Naive thymus-derived CD4-positive, alpha-beta T cell (primary cell): ENCODE data around the gene BPIFB4. TPM values are rescaled to one million over a fixed set of nuclear protein-coding genes. Genes with fewer than 3 reads are reported as not detected.
"Not testable (repeated sequence)": the region's sequence is repeated elsewhere in the genome, so short reads cannot be mapped to it uniquely, and the experiment has no call there.

Experiments used
- ATAC-seq: fragments of 150-1000 bp; cut with Tn5 transposase; 2 replicates; pipeline ENCODE4 v1.10.0; 2021; ENCODE audit warnings: mild to moderate bottlenecking, moderate library complexity
- CTCF ChIA-PET: fragments of 350-600 bp; sonication (Branson Sonifier 250); formaldehyde crosslinking; loops from one replicate; lab custom pipeline; 2021; ENCODE audit warnings: antibody characterized with exemption; lab: Charles Lee
- POLR2A ChIA-PET: fragments of 350-600 bp; sonication (Branson Sonifier 250); formaldehyde crosslinking; loops from one replicate; lab custom pipeline; 2021; ENCODE audit warnings: antibody characterized with exemption, inconsistent platforms; lab: Charles Lee
- DNase-seq, 9 donors: peaks; one replicate each; pipeline versions ENCODE4 v3.0.0 to v3.0.0-alpha.2; 2020 to 2022; ENCODE audit warnings: mixed read lengths in 1 of 9
- H3K27ac ChIP-seq: one replicate; pipeline ENCODE4 v1.7.0; 2013; ENCODE audit warnings: mild to moderate bottlenecking, low read depth, low read length, moderate library complexity
- H3K27me3 ChIP-seq, 2 donors: one replicate each; pipeline ENCODE4 v1.7.0; 2013; ENCODE audit warnings: low read length in 2 of 2, mild to moderate bottlenecking in 2 of 2, moderate library complexity in 2 of 2; ENCODE audit not compliant: control insufficient read depth in 2 of 2, insufficient read depth in 2 of 2
- H3K36me3 ChIP-seq, 3 experiments: 1 replicate in 2 of 3; 2 replicates in 1 of 3; pipeline ENCODE4 v1.7.0; 2013; ENCODE audit warnings: low read length in 3 of 3, mild to moderate bottlenecking in 3 of 3, moderate library complexity in 1 of 3; ENCODE audit not compliant: insufficient read depth in 3 of 3, control insufficient read depth in 2 of 3
- H3K4me1 ChIP-seq, 2 donors: one replicate each; pipeline ENCODE4 v1.7.0; 2013; ENCODE audit warnings: low read length in 2 of 2, mild to moderate bottlenecking in 2 of 2, moderate library complexity in 1 of 2; ENCODE audit not compliant: control insufficient read depth in 2 of 2, insufficient read depth in 2 of 2
- H3K4me3 ChIP-seq: 2 replicates; pipeline ENCODE4 v1.7.0; 2013; ENCODE audit warnings: mild to moderate bottlenecking, low read length
- H3K9me3 ChIP-seq, 3 experiments: 1 replicate in 2 of 3; 2 replicates in 1 of 3; pipeline ENCODE4 v1.7.0; 2013; ENCODE audit warnings: low read length in 3 of 3; ENCODE audit not compliant: control insufficient read depth in 2 of 3
- H3K27ac Mint-ChIP-seq, 9 donors: one replicate each; pipeline ENCODE4 v1.8.0; 2020 to 2022; ENCODE audit warnings: mixed read lengths in 9 of 9, mild to moderate bottlenecking in 8 of 9, moderate library complexity in 5 of 9, inconsistent platforms in 2 of 9
- H3K27me3 Mint-ChIP-seq, 5 donors: one replicate each; pipeline ENCODE4 v1.8.0; 2021 to 2022; ENCODE audit warnings: mixed read lengths in 5 of 5, mild to moderate bottlenecking in 1 of 5
- H3K36me3 Mint-ChIP-seq, 5 donors: one replicate each; pipeline ENCODE4 v1.8.0; 2020 to 2022; ENCODE audit warnings: mixed read lengths in 5 of 5, mild to moderate bottlenecking in 3 of 5, inconsistent platforms in 1 of 5
- H3K4me1 Mint-ChIP-seq, 7 donors: one replicate each; pipeline ENCODE4 v1.8.0; 2020 to 2022; ENCODE audit warnings: mixed read lengths in 7 of 7, mild to moderate bottlenecking in 3 of 7, inconsistent platforms in 1 of 7
- H3K4me3 Mint-ChIP-seq, 10 donors: one replicate each; pipeline ENCODE4 v1.8.0; 2020 to 2022; ENCODE audit warnings: mild to moderate bottlenecking in 10 of 10, mixed read lengths in 10 of 10, moderate library complexity in 6 of 10, inconsistent platforms in 2 of 10
- H3K9me3 Mint-ChIP-seq, 11 donors: one replicate each; pipeline ENCODE4 v1.8.0; 2020 to 2022; ENCODE audit warnings: mixed read lengths in 11 of 11, mild to moderate bottlenecking in 4 of 11, inconsistent platforms in 1 of 11, moderate library complexity in 1 of 11
- intact Hi-C, 2 donors: fragments of 100-400 bp; cut with micrococcal nuclease; formaldehyde crosslinking; loops; one replicate each; pipeline ENCODE4 v1.15.1; 2023
- polyA plus RNA-seq, 2 donors: library from polyadenylated mRNA; unstranded; fragments of 300-500 nt; fragmentation: Illumina TruSeq; gene quantifications; one replicate each; pipeline ENCODE4 v1.2.3, GENCODE V29; 2021
- total RNA-seq, 6 experiments: library from RNA in 5 of 6; stranded (reverse) in 5 of 6; gene quantifications; 1 replicate in 5 of 6; 2 replicates in 1 of 6; pipeline ENCODE4 v1.2.3 and lab custom pipeline; 2021 to 2026

The BPIFB4 gene
- total and polyA plus RNA-seq, 7 experiments from 2014 or later, result not detected

DNA sequence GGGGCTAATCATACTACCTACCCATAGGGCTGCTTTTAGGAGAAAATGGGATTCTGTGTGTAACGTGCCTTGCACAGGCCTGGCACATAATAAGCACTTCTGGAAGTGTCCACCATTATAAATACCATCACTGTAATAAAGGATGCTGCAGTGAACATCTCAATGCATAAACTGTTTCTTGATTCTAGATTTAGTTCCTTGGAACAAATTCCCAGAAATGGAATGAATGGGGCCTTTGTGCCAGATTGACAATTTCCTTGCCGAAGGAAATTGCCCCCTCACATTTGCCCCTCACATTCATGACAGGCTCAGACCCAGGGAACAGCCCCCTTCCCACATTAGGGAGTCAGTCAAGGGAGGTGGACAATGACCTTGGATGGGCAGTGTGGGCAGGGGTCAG is 29.2 kb downstream of the BPIFB4 start:
- Mint-ChIP-seq H3K9me3 (peaks cover 0 to 2% (median 0%) of the 10 kb centered on the region in 11 donors), H3K27ac (no peak overlapping the region), H3K4me3 (no peak overlapping the region), H3K36me3 (no peaks in the 10 kb centered on the region), H3K27me3 (no peaks in the 10 kb centered on the region), H3K4me1 (no peaks in the 10 kb centered on the region)
- POLR2A ChIA-PET, result no interaction called here
- Histone ChIP-seq H3K9me3 (no peaks in the 10 kb centered on the region), H3K36me3 (no peaks in the 10 kb centered on the region), H3K4me1 (no peaks in the 10 kb centered on the region), H3K27me3 (no peaks in the 10 kb centered on the region), H3K4me3 (no peak overlapping the region), H3K27ac (no peak overlapping the region)
- ATAC-seq (no peak), DNase-seq (no peak)
- intact Hi-C loops, result loop anchor here in 1 of 2 donors (10.0 kb wide), 1 partner anchor 186 kb away; no protein-coding TSS in a partner anchor
- CTCF ChIA-PET, result no interaction called here

DNA sequence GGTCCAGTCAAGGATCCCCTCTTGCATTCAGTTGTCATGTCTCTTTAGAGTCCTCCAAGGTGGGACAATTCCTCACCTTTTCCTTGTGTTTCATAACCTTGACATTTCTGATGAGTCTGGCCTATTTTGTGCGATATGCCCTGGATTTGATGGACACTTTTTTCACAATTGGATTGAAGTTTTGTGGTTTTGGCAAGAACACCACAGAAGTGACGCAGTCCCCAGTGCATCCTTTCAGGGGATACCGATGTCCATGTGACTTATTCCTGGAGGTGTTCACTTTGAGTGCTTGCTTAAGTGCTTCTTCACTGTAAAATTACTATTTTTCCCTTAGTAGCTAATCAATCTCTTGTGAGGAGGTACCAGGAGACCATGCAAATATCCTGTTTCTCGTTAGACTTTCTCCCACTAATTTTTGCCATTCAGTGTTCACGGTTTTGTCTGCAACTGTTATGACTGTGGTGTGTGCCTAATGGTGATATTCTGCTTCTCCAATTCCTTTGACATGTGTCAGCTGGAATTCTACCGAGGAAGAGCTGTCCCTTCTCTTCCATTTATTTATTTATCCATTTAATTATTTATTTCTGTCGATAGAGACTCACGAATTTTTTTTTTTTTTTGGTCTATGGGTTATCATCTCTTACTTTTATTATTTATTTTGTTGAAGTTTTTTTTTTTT is 30.8 kb downstream of the BPIFB4 start:
- Histone ChIP-seq H3K9me3 (no peaks in the 10 kb centered on the region), H3K4me1 (no peaks in the 10 kb centered on the region), H3K36me3 (no peaks in the 10 kb centered on the region), H3K4me3 (no peak overlapping the region), H3K27ac (no peak overlapping the region), H3K27me3 (no peaks in the 10 kb centered on the region)
- ATAC-seq (no peak), DNase-seq (no peak)
- no peaks in the 10 kb centered on the region for H3K36me3 Mint-ChIP-seq
- CTCF ChIA-PET, result interaction anchor here (0.7 kb wide), 1 partner anchor 14 kb away, joined by 3 read pairs; no protein-coding TSS in a partner anchor
- H3K4me3 Mint-ChIP-seq, result no peak overlapping the region
- intact Hi-C loops, result no loop called here
- no peaks in the 10 kb centered on the region for H3K4me1 Mint-ChIP-seq
- H3K27ac Mint-ChIP-seq, result no peak overlapping the region
- POLR2A ChIA-PET, result no interaction called here
- H3K9me3 Mint-ChIP-seq, result peaks cover 0 to 5% (median 0%) of the 10 kb centered on the region in 11 donors
- no peaks in the 10 kb centered on the region for H3K27me3 Mint-ChIP-seq

DNA sequence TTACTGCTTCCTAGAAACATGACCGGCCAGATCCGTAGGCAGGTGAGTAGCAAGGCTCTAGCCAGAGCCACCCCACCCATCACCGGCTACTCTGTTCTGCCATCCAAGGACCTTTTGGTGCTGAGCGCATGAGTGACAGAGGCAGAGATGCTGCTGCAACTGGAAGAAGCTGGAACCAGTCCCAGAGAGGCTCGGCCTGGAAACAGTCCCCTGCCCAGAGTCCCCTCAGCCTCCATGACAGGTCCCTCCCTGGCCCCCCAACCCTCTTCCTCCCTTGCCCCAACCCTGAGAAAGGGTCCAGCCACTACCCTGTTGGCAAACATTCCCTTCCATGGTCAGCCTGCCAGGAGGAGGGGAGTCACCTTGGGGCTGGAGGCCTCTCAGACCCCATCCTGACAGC is 31.9 kb downstream of the BPIFB4 start:
- ATAC-seq (no peak), DNase-seq (no peak)
- CTCF ChIA-PET, result interaction anchor here (0.7 kb wide), 1 partner anchor 15 kb away, joined by 3 read pairs; no protein-coding TSS in a partner anchor
- POLR2A ChIA-PET, result no interaction called here
- no peak overlapping the region for H3K4me3 ChIP-seq
- no peaks in the 10 kb centered on the region for H3K27me3 ChIP-seq
- Mint-ChIP-seq H3K9me3 (peaks cover 0 to 6% (median 0%) of the 10 kb centered on the region in 11 donors), H3K27ac (no peak overlapping the region), H3K27me3 (no peaks in the 10 kb centered on the region), H3K4me3 (no peak overlapping the region), H3K36me3 (peaks cover 0 to 2% (median 0%) of the 10 kb centered on the region in 5 donors), H3K4me1 (no peaks in the 10 kb centered on the region)
- intact Hi-C loops, result no loop called here
- no peaks in the 10 kb centered on the region for H3K36me3 ChIP-seq
- no peak overlapping the region for H3K27ac ChIP-seq
- no peaks in the 10 kb centered on the region for H3K9me3 ChIP-seq
- no peaks in the 10 kb centered on the region for H3K4me1 ChIP-seq

DNA sequence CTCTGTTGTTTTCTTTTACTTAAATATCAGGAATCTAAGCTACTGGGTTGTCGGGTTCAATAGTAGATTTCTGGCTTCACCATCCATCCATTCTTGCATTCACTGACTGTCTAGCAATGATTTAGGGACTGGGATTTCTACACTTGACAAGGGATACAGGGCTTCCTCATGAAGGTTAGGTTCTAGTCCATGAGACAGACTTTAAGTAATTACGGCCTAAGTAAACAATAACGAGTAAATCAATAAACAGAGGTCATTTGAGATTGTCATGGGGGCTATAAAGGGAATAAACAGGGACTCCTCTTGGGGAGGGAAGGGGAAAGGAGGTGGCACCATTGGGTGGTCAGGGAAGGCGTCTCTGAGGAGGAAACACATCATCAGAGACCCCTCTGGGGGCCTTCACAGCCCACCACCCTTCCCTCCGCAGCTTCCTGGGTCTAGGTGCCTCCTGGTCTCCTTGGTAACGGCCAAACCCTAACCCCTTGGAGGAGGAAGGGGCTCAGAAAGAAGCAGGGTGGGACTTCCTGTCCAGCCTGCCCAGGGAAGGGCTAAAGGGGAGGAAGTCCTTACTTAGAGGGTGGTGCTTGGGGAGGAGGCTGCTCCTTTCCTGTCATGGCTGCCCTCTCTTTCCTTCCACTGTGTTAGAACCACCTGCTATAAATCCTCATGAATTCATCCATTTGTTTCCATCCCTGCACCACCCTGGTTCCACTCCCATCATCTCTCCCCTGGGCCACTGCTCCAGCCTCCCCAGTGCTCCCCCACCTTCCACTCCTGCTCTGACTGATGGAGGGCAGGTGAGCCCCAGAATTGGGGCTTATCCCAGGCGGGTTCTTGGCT is 33.3 kb downstream of the BPIFB4 start:
- ATAC-seq (no peak), DNase-seq (no peak)
- POLR2A ChIA-PET, result no interaction called here
- Mint-ChIP-seq H3K27ac (no peak overlapping the region), H3K4me3 (peak overlapping the region in 1 of 10 donors; percentile 9), H3K4me1 (no peaks in the 10 kb centered on the region), H3K36me3 (peaks cover 0 to 3% (median 0%) of the 10 kb centered on the region in 5 donors), H3K9me3 (peaks cover 0 to 5% (median 0%) of the 10 kb centered on the region in 11 donors), H3K27me3 (peaks cover 0 to 2% (median 0%) of the 10 kb centered on the region in 5 donors)
- H3K27me3 ChIP-seq, result no peaks in the 10 kb centered on the region
- no peaks in the 10 kb centered on the region for H3K9me3 ChIP-seq
- no peak overlapping the region for H3K4me3 ChIP-seq
- H3K4me1 ChIP-seq, result no peaks in the 10 kb centered on the region
- intact Hi-C loops, result no loop called here
- H3K36me3 ChIP-seq, result no peaks in the 10 kb centered on the region
- H3K27ac ChIP-seq, result no peak overlapping the region
- CTCF ChIA-PET, result no interaction called here

DNA sequence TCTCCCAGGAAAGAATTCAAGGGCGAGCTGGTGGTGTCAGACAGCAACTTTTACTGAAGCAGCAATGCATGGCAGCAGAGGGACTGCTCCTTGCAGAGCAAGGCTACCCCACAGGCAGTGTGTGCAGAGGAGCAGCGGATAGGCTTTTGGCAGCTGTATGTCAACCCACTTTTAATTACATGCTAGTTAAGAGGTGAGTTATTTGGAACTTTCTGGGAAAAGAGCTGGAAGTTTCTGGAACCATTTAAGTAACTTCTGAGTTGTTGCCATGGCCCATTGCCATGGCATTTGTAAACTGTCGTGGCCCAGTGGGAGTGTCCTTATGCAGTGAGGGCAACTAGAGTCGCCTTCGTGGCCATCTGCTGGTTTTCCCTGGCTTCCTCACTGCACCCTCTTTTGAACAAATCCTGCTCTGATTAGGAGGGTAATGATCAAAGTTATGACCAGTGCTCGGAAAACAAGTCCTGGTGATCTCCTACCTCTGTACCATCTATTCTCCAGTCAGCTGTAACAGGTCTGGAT is 34.0 kb downstream of the BPIFB4 start:
- no peaks in the 10 kb centered on the region for H3K27me3 ChIP-seq
- H3K27me3 Mint-ChIP-seq, result peaks cover 0 to 2% (median 0%) of the 10 kb centered on the region in 5 donors
- peaks cover 0 to 5% (median 0%) of the 10 kb centered on the region in 11 donors for H3K9me3 Mint-ChIP-seq
- H3K4me1 Mint-ChIP-seq, result no peaks in the 10 kb centered on the region
- CTCF ChIA-PET, result no interaction called here
- no peaks in the 10 kb centered on the region for H3K9me3 ChIP-seq
- no peak overlapping the region for H3K27ac ChIP-seq
- intact Hi-C loops, result no loop called here
- no peaks in the 10 kb centered on the region for H3K36me3 ChIP-seq
- H3K4me3 ChIP-seq, result no peak overlapping the region
- peaks cover 0 to 3% (median 0%) of the 10 kb centered on the region in 5 donors for H3K36me3 Mint-ChIP-seq
- no peaks in the 10 kb centered on the region for H3K4me1 ChIP-seq
- DNase-seq (no peak), ATAC-seq (no peak)
- POLR2A ChIA-PET, result no interaction called here
- no peak overlapping the region for H3K27ac Mint-ChIP-seq
- peak overlapping the region in 2 of 10 donors; percentile 7 to 9 for H3K4me3 Mint-ChIP-seq

DNA sequence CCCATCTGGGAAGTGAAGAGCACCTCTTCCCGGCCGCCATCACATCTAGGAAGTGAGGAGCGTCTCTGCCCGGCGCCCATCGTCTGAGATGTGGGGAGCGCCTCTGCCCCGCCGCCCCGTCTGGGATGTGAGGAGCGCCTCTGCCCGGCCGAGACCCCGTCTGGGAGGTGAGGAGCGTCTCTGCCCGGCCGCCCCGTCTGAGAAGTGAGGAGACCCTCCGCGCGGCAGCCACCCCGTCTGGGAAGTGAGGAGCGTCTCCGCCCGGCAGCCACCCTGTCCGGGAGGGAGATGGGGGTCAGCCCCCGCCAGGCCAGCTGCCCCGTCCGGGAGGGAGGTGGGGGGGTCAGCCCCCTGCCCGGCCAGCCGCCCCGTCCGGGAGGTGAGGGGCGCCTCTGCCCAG is 36.1 kb downstream of the BPIFB4 start:
- peaks cover 0 to 13% (median 5%) of the 10 kb centered on the region in 7 donors for H3K4me1 Mint-ChIP-seq
- H3K4me3 ChIP-seq, ATAC-seq, H3K4me1 ChIP-seq, H3K27me3 ChIP-seq, H3K4me3 Mint-ChIP-seq, POLR2A ChIA-PET, H3K27ac Mint-ChIP-seq, DNase-seq, CTCF ChIA-PET, H3K9me3 ChIP-seq, H3K36me3 ChIP-seq, intact Hi-C loops, H3K27ac ChIP-seq, H3K27me3 Mint-ChIP-seq: not testable (repeated sequence)
- H3K9me3 Mint-ChIP-seq, result peaks cover 0 to 14% (median 5%) of the 10 kb centered on the region in 11 donors
- peaks cover 0 to 10% (median 5%) of the 10 kb centered on the region in 5 donors for H3K36me3 Mint-ChIP-seq
